Measurements from ENCODE around the gene NSUN4. TPM values are rescaled to one million over a fixed set of nuclear protein-coding genes. Genes with fewer than 3 reads are reported as not detected.

Gene NSUN4
- total and polyA plus RNA-seq, 2 donors (not counting 1 experiment from before 2014, with no cell fraction given), result 21.3 to 33.7 TPM

DNA sequence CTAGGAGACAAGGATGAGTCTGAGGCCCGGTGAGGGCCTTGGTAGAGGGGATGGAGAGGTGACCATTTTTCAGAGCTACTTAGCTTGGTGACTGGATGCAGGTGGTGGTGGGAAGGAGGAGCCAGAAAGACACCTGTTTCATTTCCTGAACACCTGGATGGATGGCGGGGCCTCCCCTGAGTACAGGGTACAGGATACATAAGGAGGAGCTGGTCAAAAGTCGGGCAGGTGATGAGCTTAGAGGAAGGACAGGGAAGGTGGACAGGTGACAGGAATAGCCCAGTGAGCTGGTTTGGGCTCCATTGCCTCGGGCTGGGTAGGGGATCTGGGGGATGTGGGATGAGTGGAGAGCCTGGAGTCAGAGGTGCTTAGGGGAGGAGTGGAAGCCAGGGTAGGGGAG lies 59.8 kb downstream of the NSUN4 start:
- intact Hi-C loops (cut with micrococcal nuclease), result no loop called here
- H3K4me2 ChIP-seq (replicated peaks; ENCODE audit: low read depth, low read length, poor library complexity, severe bottlenecking), result no peak overlapping the region
- no peak overlapping the region for H3K4me3 Mint-ChIP-seq
- 46% methylated on average over 4 of the region's 4 CpGs for WGBS (ENCODE audit: insufficient coverage)
- H3K4me3 ChIP-seq (ENCODE audit: control extremely low read depth in 1 of 5, extremely low read depth in 1 of 5, insufficient read depth in 1 of 5, low read depth in 2 of 5, low read length in 4 of 5), result no peak overlapping the region
- H3K4me1 Mint-ChIP-seq, result no peaks in the 10 kb centered on the region
- TF ChIP-seq, protein P1, sequence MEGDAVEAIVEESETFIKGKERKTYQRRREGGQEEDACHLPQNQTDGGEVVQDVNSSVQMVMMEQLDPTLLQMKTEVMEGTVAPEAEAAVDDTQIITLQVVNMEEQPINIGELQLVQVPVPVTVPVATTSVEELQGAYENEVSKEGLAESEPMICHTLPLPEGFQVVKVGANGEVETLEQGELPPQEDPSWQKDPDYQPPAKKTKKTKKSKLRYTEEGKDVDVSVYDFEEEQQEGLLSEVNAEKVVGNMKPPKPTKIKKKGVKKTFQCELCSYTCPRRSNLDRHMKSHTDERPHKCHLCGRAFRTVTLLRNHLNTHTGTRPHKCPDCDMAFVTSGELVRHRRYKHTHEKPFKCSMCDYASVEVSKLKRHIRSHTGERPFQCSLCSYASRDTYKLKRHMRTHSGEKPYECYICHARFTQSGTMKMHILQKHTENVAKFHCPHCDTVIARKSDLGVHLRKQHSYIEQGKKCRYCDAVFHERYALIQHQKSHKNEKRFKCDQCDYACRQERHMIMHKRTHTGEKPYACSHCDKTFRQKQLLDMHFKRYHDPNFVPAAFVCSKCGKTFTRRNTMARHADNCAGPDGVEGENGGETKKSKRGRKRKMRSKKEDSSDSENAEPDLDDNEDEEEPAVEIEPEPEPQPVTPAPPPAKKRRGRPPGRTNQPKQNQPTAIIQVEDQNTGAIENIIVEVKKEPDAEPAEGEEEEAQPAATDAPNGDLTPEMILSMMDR (IDR thresholded peaks at IDR 0.05), result no peak
- no peak for TF ChIP-seq EZH2 (IDR thresholded peaks at IDR 0.05; ENCODE audit: borderline replicate concordance, insufficient read depth, low read depth, low read length, poor library complexity, severe bottlenecking)
- ChIA-PET CTCF (interaction anchor here (0.6 to 1.2 kb wide), 2 partner anchors 8 to 18 kb away, joined by 4 read pairs; no protein-coding TSS in a partner anchor), POLR2A (no interaction called here)
- H3K9ac ChIP-seq (ENCODE audit: low read length), result no peak overlapping the region
- no peak overlapping the region for H2AFZ ChIP-seq (ENCODE audit: insufficient read depth, low read depth, low read length, poor library complexity, severe bottlenecking)
- no peak overlapping the region for H3K27ac ChIP-seq (ENCODE audit: low read length in 2 of 2)
- ATAC-seq (ENCODE audit: low read depth), result no peak
- no peaks in the 10 kb centered on the region for H4K20me1 ChIP-seq (ENCODE audit: control insufficient read depth, insufficient read depth, low read length, poor library complexity, severe bottlenecking)
- no peaks in the 10 kb centered on the region for H3K36me3 ChIP-seq (replicated peaks in 1 of 2; ENCODE audit: control extremely low read depth in 1 of 2, control insufficient read depth in 1 of 2, extremely low read depth in 1 of 2, insufficient read depth in 2 of 2, low read length in 1 of 2)
- H3K4me1 ChIP-seq (ENCODE audit: control insufficient read depth in 2 of 2, insufficient read depth in 2 of 2, low read length in 2 of 2), result no peaks in the 10 kb centered on the region
- no peaks in the 10 kb centered on the region for H3K79me2 ChIP-seq (ENCODE audit: control insufficient read depth, insufficient read depth, low read length)
- no peak for DNase-seq
- H3K9me3 Mint-ChIP-seq (ENCODE audit: insufficient read depth), result no peaks in the 10 kb centered on the region
- H3K27me3 Mint-ChIP-seq, result peaks cover 26% of the 10 kb centered on the region
- no peak overlapping the region for H3K27ac Mint-ChIP-seq
- H3K27me3 ChIP-seq (replicated peaks in 1 of 4; ENCODE audit: control extremely low read depth in 1 of 4, control insufficient read depth in 3 of 4, insufficient read depth in 4 of 4, low read length in 3 of 4), result peaks cover 0 to 4% (median under 1%) of the 10 kb centered on the region in 4 experiments
- H3K9me3 ChIP-seq (ENCODE audit: control extremely low read depth in 1 of 3, control insufficient read depth in 2 of 3, insufficient read depth in 1 of 3, low read length in 2 of 3), result no peaks in the 10 kb centered on the region

DNA sequence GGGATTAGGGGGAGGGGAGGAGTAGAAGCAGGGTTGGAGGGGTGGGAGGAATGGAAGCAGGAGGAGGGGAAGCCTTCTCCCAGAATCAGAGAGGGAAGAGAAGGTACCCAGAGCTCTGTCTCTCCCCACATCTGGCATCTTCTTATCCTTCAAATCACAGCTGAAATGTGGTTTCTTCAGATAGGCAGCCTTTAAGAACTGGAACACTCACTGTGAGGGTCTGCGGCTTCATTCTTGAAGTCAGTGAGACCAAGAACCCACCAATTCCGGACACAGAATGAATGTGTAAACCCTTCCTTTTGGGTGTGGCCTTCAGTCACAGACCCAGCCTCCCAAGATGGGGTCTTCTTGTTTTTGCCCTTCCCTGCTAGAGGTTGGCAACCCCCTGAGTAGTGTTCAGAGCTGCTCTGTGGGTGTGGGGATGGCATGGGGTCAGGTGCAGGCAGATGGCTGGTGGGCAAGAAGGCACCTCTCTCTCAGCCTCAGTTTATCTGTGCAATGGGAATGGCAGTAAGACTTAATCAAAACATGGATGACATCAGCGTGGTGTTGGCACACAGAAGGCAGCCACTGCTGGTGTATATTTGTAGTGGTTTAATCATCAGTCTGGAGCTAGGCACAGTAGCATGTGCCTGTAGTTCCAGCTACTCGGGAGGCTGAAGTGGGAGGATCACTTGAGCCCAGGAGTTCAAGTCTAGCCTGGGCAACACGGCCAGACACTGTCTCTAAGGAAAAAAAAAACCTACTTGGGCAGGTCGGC lies 60.7 kb downstream of the NSUN4 start:
- Histone ChIP-seq H3K9me3 (ENCODE audit: control extremely low read depth in 1 of 3, control insufficient read depth in 2 of 3, insufficient read depth in 1 of 3, low read length in 2 of 3) (no peaks in the 10 kb centered on the region), H2AFZ (ENCODE audit: insufficient read depth, low read depth, low read length, poor library complexity, severe bottlenecking) (no peak overlapping the region), H3K9ac (ENCODE audit: low read length) (no peak overlapping the region), H3K27me3 (replicated peaks in 1 of 4; ENCODE audit: control extremely low read depth in 1 of 4, control insufficient read depth in 3 of 4, insufficient read depth in 4 of 4, low read length in 3 of 4) (peaks cover 0 to 4% (median 0%) of the 10 kb centered on the region in 4 experiments), H4K20me1 (ENCODE audit: control insufficient read depth, insufficient read depth, low read length, poor library complexity, severe bottlenecking) (no peaks in the 10 kb centered on the region), H3K36me3 (replicated peaks in 1 of 2; ENCODE audit: control extremely low read depth in 1 of 2, control insufficient read depth in 1 of 2, extremely low read depth in 1 of 2, insufficient read depth in 2 of 2, low read length in 1 of 2) (no peaks in the 10 kb centered on the region), H3K4me1 (ENCODE audit: control insufficient read depth in 2 of 2, insufficient read depth in 2 of 2, low read length in 2 of 2) (no peaks in the 10 kb centered on the region), H3K4me2 (replicated peaks; ENCODE audit: low read depth, low read length, poor library complexity, severe bottlenecking) (no peak overlapping the region), H3K4me3 (ENCODE audit: control extremely low read depth in 1 of 5, extremely low read depth in 1 of 5, insufficient read depth in 1 of 5, low read depth in 2 of 5, low read length in 4 of 5) (no peak overlapping the region), H3K27ac (ENCODE audit: low read length in 2 of 2) (no peak overlapping the region), H3K79me2 (ENCODE audit: control insufficient read depth, insufficient read depth, low read length) (no peaks in the 10 kb centered on the region)
- Mint-ChIP-seq H3K27me3 (peaks cover 18% of the 10 kb centered on the region), H3K27ac (no peak overlapping the region), H3K4me1 (no peaks in the 10 kb centered on the region), H3K9me3 (ENCODE audit: insufficient read depth) (no peaks in the 10 kb centered on the region), H3K4me3 (no peak overlapping the region)
- TF ChIP-seq, protein P1 (IDR thresholded peaks at IDR 0.05), result no peak
- TF ChIP-seq EZH2 (IDR thresholded peaks at IDR 0.05; ENCODE audit: borderline replicate concordance, insufficient read depth, low read depth, low read length, poor library complexity, severe bottlenecking), result no peak
- ATAC-seq (ENCODE audit: low read depth) (no peak), DNase-seq (no peak)
- WGBS (ENCODE audit: insufficient coverage), result 86% methylated on average over 6 of the region's 6 CpGs
- CTCF ChIA-PET, result interaction anchor here (1.0 to 1.1 kb wide), 2 partner anchors 10 to 21 kb away, joined by 3 to 4 read pairs; no protein-coding TSS in a partner anchor
- POLR2A ChIA-PET, result no interaction called here
- intact Hi-C loops (cut with micrococcal nuclease), result no loop called here

Measured in B cell (primary cell).